ENCODE results near the gene TCF3. TPM values are rescaled to one million over a fixed set of nuclear protein-coding genes. Genes with fewer than 3 reads are reported as not detected.

Gene TCF3
- polyA plus RNA-seq, 1 experiment: 51.7 TPM

DNA sequence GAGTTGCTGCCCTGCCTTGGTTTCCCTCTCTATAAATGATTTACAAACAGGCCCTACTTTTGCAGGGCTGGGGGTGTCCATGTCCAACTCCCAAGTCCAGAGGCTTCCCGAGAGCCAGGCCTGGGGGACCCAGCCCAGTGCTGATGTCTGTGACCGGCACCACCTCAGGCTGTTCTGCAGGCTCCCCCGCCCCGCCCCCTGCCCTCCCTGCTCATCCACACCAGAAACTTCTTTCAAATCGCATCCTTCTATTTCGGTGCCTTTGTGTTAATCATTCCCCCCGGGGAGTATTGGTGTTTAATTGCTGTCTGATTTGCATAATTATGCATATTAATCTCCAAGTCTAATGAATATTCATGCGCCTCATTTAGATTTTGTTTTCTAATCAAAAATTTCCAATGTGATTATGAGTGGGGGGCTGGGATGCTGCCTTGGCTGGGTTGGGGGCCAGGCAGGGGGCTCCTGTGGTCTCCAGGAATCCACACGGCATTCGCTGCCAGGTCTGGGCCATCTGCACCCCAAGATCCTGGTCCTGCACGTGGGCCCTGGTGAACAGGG is 19.1 kb downstream of the TCF3 start:
- Histone ChIP-seq H3K27ac (ENCODE audit: low read depth, low read length) (no peak overlapping the region), H3K9me3 (ENCODE audit: control insufficient read depth, insufficient read depth, low read length) (peaks cover 15% of the 10 kb centered on the region), H3K4me3 (ENCODE audit: low read depth, low read length) (no peak overlapping the region), H3K27me3 (ENCODE audit: control insufficient read depth, insufficient read depth, low read length) (no peaks in the 10 kb centered on the region)
- TF ChIP-seq, protein P1, sequence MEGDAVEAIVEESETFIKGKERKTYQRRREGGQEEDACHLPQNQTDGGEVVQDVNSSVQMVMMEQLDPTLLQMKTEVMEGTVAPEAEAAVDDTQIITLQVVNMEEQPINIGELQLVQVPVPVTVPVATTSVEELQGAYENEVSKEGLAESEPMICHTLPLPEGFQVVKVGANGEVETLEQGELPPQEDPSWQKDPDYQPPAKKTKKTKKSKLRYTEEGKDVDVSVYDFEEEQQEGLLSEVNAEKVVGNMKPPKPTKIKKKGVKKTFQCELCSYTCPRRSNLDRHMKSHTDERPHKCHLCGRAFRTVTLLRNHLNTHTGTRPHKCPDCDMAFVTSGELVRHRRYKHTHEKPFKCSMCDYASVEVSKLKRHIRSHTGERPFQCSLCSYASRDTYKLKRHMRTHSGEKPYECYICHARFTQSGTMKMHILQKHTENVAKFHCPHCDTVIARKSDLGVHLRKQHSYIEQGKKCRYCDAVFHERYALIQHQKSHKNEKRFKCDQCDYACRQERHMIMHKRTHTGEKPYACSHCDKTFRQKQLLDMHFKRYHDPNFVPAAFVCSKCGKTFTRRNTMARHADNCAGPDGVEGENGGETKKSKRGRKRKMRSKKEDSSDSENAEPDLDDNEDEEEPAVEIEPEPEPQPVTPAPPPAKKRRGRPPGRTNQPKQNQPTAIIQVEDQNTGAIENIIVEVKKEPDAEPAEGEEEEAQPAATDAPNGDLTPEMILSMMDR (IDR thresholded peaks at IDR 0.05; ENCODE audit: low read depth, low read length): no peak
- ChIA-PET POLR2A (no interaction called here), CTCF (no interaction called here)
- DNase-seq (ENCODE audit: low read depth, low spot score): no peak

DNA sequence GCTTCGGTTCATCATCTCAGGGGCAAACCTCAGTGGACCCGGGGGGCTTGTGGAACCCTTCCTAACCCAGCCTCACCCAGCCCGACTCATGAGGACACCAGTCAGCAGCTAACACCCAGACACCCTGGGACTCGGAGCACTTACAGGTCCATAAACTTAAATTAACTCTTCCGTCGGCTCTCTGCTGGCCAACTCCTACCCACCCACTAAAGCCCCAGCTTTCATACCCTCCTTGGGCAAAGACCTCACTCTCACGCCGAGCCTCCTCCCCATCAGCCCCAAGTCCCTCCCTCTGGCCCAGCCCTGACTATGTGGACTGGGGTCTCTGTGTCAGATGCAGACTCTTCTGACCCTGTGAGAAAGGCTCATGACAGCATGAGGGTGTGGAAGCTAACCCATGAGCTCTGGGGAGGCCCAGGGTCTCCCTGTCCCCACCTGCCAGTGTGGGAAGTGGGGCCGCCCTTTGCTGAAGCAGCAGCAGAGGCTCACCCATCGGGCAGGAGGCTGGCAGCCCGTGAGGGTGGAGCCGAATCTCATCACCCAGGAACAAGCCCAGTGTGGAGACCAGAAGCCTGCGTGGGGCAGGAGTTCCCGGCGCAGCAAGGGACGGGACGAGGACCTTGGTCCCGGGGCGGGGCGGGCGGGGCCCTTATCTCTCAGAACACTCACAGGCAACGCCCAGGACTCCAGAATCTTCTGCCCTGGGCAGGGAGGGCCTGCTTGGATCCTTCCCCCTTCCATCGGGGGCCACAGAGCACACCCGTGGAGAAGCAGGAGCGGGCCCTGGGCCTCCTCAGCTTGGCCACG is 19.8 kb downstream of the TCF3 start:
- Histone ChIP-seq H3K27me3 (ENCODE audit: control insufficient read depth, insufficient read depth, low read length) (no peaks in the 10 kb centered on the region), H3K4me3 (ENCODE audit: low read depth, low read length) (no peak overlapping the region), H3K9me3 (ENCODE audit: control insufficient read depth, insufficient read depth, low read length) (peaks cover 15% of the 10 kb centered on the region), H3K27ac (ENCODE audit: low read depth, low read length) (no peak overlapping the region)
- TF ChIP-seq, protein P1 (IDR thresholded peaks at IDR 0.05; ENCODE audit: low read depth, low read length): no peak
- POLR2A ChIA-PET: no interaction called here
- CTCF ChIA-PET: no interaction called here
- DNase-seq (ENCODE audit: low read depth, low spot score): no peak

DNA sequence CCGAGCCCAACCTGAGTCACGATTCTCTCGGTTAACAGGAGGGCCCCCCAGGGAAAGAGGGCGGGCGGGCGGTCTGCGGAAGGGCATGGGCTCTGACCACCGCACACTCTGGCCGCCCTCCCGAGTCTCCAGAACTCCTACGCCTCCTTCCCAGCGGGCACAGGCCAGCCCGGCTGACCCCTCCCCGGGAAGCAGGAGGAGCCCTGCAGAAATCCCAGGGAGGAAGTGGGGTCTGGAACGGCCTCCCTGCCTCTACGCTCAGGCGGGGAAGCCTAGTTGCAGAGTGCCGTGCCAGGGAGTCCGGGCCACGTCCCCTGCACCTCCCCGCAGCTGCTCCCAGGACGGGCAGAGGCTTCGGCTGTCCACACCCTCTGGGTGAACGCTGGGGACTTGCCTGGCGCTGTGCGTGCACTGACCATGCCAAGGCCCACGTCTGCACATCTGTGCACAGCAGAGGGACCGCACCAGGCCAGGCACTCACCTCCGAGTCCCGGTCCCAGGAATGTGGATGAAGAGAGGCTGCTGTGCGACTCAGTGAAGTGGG is 20.8 kb downstream of the TCF3 start:
- POLR2A ChIA-PET: no interaction called here
- Histone ChIP-seq H3K9me3 (ENCODE audit: control insufficient read depth, insufficient read depth, low read length) (peaks cover 8% of the 10 kb centered on the region), H3K27ac (ENCODE audit: low read depth, low read length) (no peak overlapping the region), H3K4me3 (ENCODE audit: low read depth, low read length) (no peak overlapping the region), H3K27me3 (ENCODE audit: control insufficient read depth, insufficient read depth, low read length) (no peaks in the 10 kb centered on the region)
- DNase-seq (ENCODE audit: low read depth, low spot score): no peak
- TF ChIP-seq, protein P1 (IDR thresholded peaks at IDR 0.05; ENCODE audit: low read depth, low read length): no peak
- CTCF ChIA-PET: no interaction called here

DNA sequence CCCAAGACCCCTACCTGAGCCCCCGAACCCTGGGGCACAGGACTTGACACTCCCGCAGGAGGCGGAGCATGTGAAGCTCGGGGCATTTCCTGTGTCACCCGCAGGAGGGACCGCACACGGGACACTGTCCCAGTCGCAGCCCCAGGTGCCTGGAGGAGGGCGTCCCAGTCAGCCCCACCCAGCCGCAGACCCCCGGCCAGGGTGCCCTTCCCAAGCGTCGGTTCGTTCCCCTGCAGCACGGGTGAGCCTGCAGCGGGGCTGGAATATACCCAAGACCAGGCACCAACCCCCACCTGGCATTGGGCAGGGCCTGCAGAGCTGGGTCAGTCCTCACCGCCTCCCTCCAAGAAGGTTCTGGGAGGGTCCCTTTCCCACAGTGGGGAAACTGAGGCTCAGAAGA is 21.6 kb downstream of the TCF3 start:
- TF ChIP-seq, protein P1 (IDR thresholded peaks at IDR 0.05; ENCODE audit: low read depth, low read length): no peak
- Histone ChIP-seq H3K27me3 (ENCODE audit: control insufficient read depth, insufficient read depth, low read length) (no peaks in the 10 kb centered on the region), H3K27ac (ENCODE audit: low read depth, low read length) (no peak overlapping the region), H3K9me3 (ENCODE audit: control insufficient read depth, insufficient read depth, low read length) (peaks cover 5% of the 10 kb centered on the region), H3K4me3 (ENCODE audit: low read depth, low read length) (no peak overlapping the region)
- no peak for DNase-seq (ENCODE audit: low read depth, low spot score)
- CTCF ChIA-PET: no interaction called here
- POLR2A ChIA-PET: no interaction called here

DNA sequence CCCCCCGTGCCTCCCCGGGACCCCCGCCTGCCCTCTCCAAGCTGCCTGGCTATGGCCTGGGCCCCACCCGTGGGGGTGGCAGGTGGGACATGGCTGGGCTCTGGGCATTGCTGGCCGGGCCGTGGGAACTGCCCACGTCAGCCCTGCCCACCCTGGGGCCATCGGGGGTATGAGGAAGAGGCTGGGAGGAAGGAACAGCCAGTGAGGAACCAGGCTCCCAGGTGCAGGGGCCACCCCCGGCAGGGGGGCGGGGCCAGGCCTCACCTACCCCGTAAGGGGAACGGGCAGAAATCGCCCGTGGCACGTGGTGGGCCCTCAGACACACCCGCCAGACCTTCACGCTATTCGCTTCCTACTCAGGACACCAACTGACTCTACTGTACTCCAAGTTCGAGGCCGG is 22.4 kb downstream of the TCF3 start:
- Histone ChIP-seq H3K27me3 (ENCODE audit: control insufficient read depth, insufficient read depth, low read length) (no peaks in the 10 kb centered on the region), H3K9me3 (ENCODE audit: control insufficient read depth, insufficient read depth, low read length) (peaks cover 7% of the 10 kb centered on the region), H3K4me3 (ENCODE audit: low read depth, low read length) (no peak overlapping the region), H3K27ac (ENCODE audit: low read depth, low read length) (no peak overlapping the region)
- TF ChIP-seq, protein P1 (IDR thresholded peaks at IDR 0.05; ENCODE audit: low read depth, low read length): no peak
- ChIA-PET POLR2A (no interaction called here), CTCF (no interaction called here)
- DNase-seq (ENCODE audit: low read depth, low spot score): no peak

Measured in AG04450 (cell line).